HepG2 (cell line): Measurements from ENCODE around the gene SH3BGRL2. TPM values are rescaled to one million over a fixed set of nuclear protein-coding genes. Genes with fewer than 3 reads are reported as not detected.

Source experiments
- ATAC-seq: fragments of 200-7000 bp; cut with Tn5 transposase; 3 replicates; pipeline ENCODE4 v1.9.1; 2020; ENCODE audit warnings: mild to moderate bottlenecking, moderate library complexity
- BruUV-seq: library from RNA; stranded (reverse); fragments of 400-500 nt; replicated peaks from 2 replicates; lab custom pipeline; 2021; lab: Mats Ljungman, UMichigan
- CTCF ChIA-PET: fragments of 300-600 bp; formaldehyde crosslinking; extraction: SDS; loops from one replicate; lab custom pipeline; 2021; ENCODE audit warnings: low total read pairs, inconsistent platforms, low intra/inter-chr PET ratio; lab: Yijun Ruan, JAX
- POLR2A ChIA-PET: fragments of 350-600 bp; sonication (Branson Sonifier 250); formaldehyde crosslinking; loops from one replicate; lab custom pipeline; 2020; ENCODE audit warnings: antibody characterized with exemption, inconsistent platforms; lab: Yijun Ruan, JAX
- DNase-seq: peaks from one replicate; pipeline ENCODE4 v3.0.0-alpha.2; 2015; ENCODE audit warnings: low spot score
- FAIRE-seq: peaks from 3 replicates; lab custom pipeline; 2011; peaks lifted over from hg19 to GRCh38; lab: Jason Lieb, UNC
- H2AFZ ChIP-seq: one replicate; pipeline ENCODE4 v1.6.1; 2011; ENCODE audit warnings: low read length, inconsistent platforms
- H3K27ac ChIP-seq: fragments of 300-600 bp; 3 replicates; pipeline ENCODE4 v1.8.0; 2011; ENCODE audit warnings: mixed run types, mild to moderate bottlenecking, mixed read lengths, low read length, inconsistent platforms; ENCODE audit not compliant: insufficient read depth; ENCODE audit errors: extremely low read length
- H3K27me3 ChIP-seq, 2 experiments: fragments of 200-600 bp in 1 of 2; 2 replicates in 1 of 2; 3 replicates in 1 of 2; pipeline versions ENCODE4 v1.6.0 to v1.8.0; 2011; ENCODE audit warnings: low read length in 2 of 2, mild to moderate bottlenecking in 2 of 2, moderate library complexity in 2 of 2, inconsistent platforms in 1 of 2; ENCODE audit not compliant: insufficient read depth in 2 of 2, control insufficient read depth in 1 of 2
- H3K36me3 ChIP-seq, 2 experiments: fragments of 200-600 bp in 1 of 2; replicated peaks in 1 of 2; 2 replicates in 1 of 2; 3 replicates in 1 of 2; pipeline versions ENCODE4 v1.5.1 to v1.8.0; 2011; ENCODE audit warnings: low read length in 2 of 2, inconsistent platforms in 1 of 2; ENCODE audit not compliant: insufficient read depth in 2 of 2, control insufficient read depth in 1 of 2
- H3K4me1 ChIP-seq: 2 replicates; pipeline ENCODE4 v1.5.1; 2012; ENCODE audit warnings: low read length, inconsistent platforms; ENCODE audit not compliant: insufficient read depth
- H3K4me2 ChIP-seq: 2 replicates; pipeline ENCODE4 v1.6.0; 2011; ENCODE audit warnings: low read depth, low read length, inconsistent platforms
- H3K4me3 ChIP-seq, 3 experiments: fragments of 200-600 bp in 1 of 3; sonication (generic), shearing (Covaris generic) in 1 of 3; replicated peaks in 1 of 3; 2 replicates each; pipeline ENCODE4 v1.5.1; 2011 to 2016; ENCODE audit warnings: low read length in 3 of 3, inconsistent platforms in 2 of 3, low read depth in 2 of 3, mild to moderate bottlenecking in 2 of 3, control low read depth in 1 of 3, mixed read lengths in 1 of 3; ENCODE audit not compliant: insufficient read depth in 1 of 3
- H3K79me2 ChIP-seq: one replicate; pipeline ENCODE4 v1.6.1; 2011; ENCODE audit warnings: low read length, inconsistent platforms; ENCODE audit not compliant: insufficient read depth
- H3K9ac ChIP-seq: 2 replicates; pipeline ENCODE4 v1.6.0; 2011; ENCODE audit warnings: mild to moderate bottlenecking, low read depth, low read length, inconsistent platforms; ENCODE audit not compliant: insufficient read depth
- H3K9me3 ChIP-seq: 2 replicates; pipeline ENCODE4 v1.5.1; 2012; ENCODE audit warnings: mild to moderate bottlenecking, low read length
- H4K20me1 ChIP-seq: 2 replicates; pipeline ENCODE4 v1.6.0; 2011; ENCODE audit warnings: inconsistent platforms, mild to moderate bottlenecking, low read length, moderate library complexity; ENCODE audit not compliant: insufficient read depth
- ATF5 ChIP-seq: sonication (generic); formaldehyde crosslinking; IDR thresholded peaks from 2 replicates; pipeline ENCODE4 v1.4.0; 2020; ENCODE audit warnings: mild to moderate bottlenecking, low read depth, missing genetic modification reagents
- ATF7-NPFF ChIP-seq: sonication (generic); formaldehyde crosslinking; IDR thresholded peaks from 2 replicates; pipeline ENCODE4 v1.8.1; 2023; ENCODE audit warnings: mild to moderate bottlenecking, low read depth, missing genetic modification reagents, moderate library complexity
- DPF2 ChIP-seq: sonication (generic); formaldehyde crosslinking; IDR thresholded peaks from 2 replicates; pipeline ENCODE4 v1.4.0; 2020; ENCODE audit warnings: mild to moderate bottlenecking, low read depth, missing genetic modification reagents, borderline replicate concordance
- ELF4 ChIP-seq: sonication (generic); formaldehyde crosslinking; IDR thresholded peaks from 2 replicates; pipeline ENCODE4 v1.5.0; 2020; ENCODE audit warnings: missing genetic modification reagents, mild to moderate bottlenecking, moderate library complexity, borderline replicate concordance
- ETV6 ChIP-seq: sonication (generic); formaldehyde crosslinking; conservative IDR thresholded peaks from 2 replicates; pipeline ENCODE4 v1.4.0; 2020; ENCODE audit warnings: missing genetic modification reagents
- HDAC1 ChIP-seq: sonication (generic); formaldehyde crosslinking; IDR thresholded peaks from 2 replicates; pipeline ENCODE4 v1.5.1; 2020; ENCODE audit warnings: mild to moderate bottlenecking, missing genetic modification reagents
- MAFK ChIP-seq, 2 experiments: IDR thresholded peaks in 1 of 2; conservative IDR thresholded peaks in 1 of 2; 2 replicates each; pipeline ENCODE4 v1.6.1; 2011; ENCODE audit warnings: improper control_type of control experiment in 2 of 2, low read length in 2 of 2
- NR2F2 ChIP-seq: IDR thresholded peaks from 2 replicates; pipeline ENCODE4 v1.6.1; 2012; ENCODE audit warnings: low read depth, inconsistent platforms, borderline replicate concordance
- NR2F6 ChIP-seq, 2 experiments: IDR thresholded peaks; 2 replicates each; pipeline ENCODE4 v1.6.1; 2016; ENCODE audit warnings: antibody characterized with exemption in 1 of 2, mild to moderate bottlenecking in 1 of 2
- PHF21A ChIP-seq: sonication (generic); formaldehyde crosslinking; IDR thresholded peaks from 2 replicates; pipeline ENCODE4 v1.5.0; 2020; ENCODE audit warnings: mild to moderate bottlenecking, missing genetic modification reagents
- SP1 ChIP-seq, 2 experiments: fragments of 450-650 bp in 1 of 2; sonication (generic) in 1 of 2; formaldehyde crosslinking in 1 of 2; IDR thresholded peaks; 2 replicates each; pipeline versions ENCODE4 v1.4.0 to v1.6.1; 2016 to 2020; ENCODE audit warnings: missing genetic modification reagents in 1 of 2
- ZFP36L2 ChIP-seq: sonication (generic); formaldehyde crosslinking; IDR thresholded peaks from 2 replicates; pipeline ENCODE4 v1.4.0; 2020; ENCODE audit warnings: missing genetic modification reagents
- ZNF263 ChIP-seq: sonication (generic); formaldehyde crosslinking; IDR thresholded peaks from 2 replicates; pipeline ENCODE4 v1.4.0; 2020; ENCODE audit warnings: missing genetic modification reagents
- ZNF280D ChIP-seq: sonication (generic); formaldehyde crosslinking; IDR thresholded peaks from 2 replicates; pipeline ENCODE4 v1.5.1; 2020; ENCODE audit warnings: mild to moderate bottlenecking, missing genetic modification reagents
- ZNF574 ChIP-seq: sonication (generic); formaldehyde crosslinking; IDR thresholded peaks from 2 replicates; pipeline ENCODE4 v1.4.0; 2020; ENCODE audit warnings: missing genetic modification reagents
- ZNF577 ChIP-seq: sonication (generic); formaldehyde crosslinking; IDR thresholded peaks from 2 replicates; pipeline ENCODE4 v1.4.0; 2020; ENCODE audit warnings: mild to moderate bottlenecking, low read depth, missing genetic modification reagents, borderline replicate concordance
- ZNF879 ChIP-seq: sonication (generic); formaldehyde crosslinking; IDR thresholded peaks from 2 replicates; pipeline ENCODE4 v1.8.1; 2023; ENCODE audit warnings: missing genetic modification reagents
- ZSCAN25 ChIP-seq: sonication (generic); formaldehyde crosslinking; IDR thresholded peaks from 2 replicates; pipeline ENCODE4 v1.8.0; 2022; ENCODE audit warnings: mild to moderate bottlenecking, missing genetic modification reagents
- WGBS: methylation state at CpG from one replicate; pipeline ENCODE4 v1.1.6; 2017; ENCODE audit warnings: low lambda C conversion rate; 5-methylcytosine and 5-hydroxymethylcytosine counted together
- in situ Hi-C: cut with HindIII; loops from 2 replicates; pipeline ENCODE4 v1.10.0; 2017; ENCODE audit warnings: low pct_unique_long_range_greater_than_20kb; ENCODE audit not compliant: extremely low pct_ligation_motif_present
- intact Hi-C: fragments of 100-400 bp; cut with micrococcal nuclease; formaldehyde crosslinking; loops from one replicate; pipeline ENCODE4 v1.10.0; 2022; ENCODE audit not compliant: unreplicated experiment
- polyA plus RNA-seq, 8 experiments: library from polyadenylated mRNA; depleted of rRNA in 3 of 8; stranded (reverse) in 7 of 8; unstranded in 1 of 8; fragments of >200 nt; fragmentation: Illumina TruSeq in 4 of 8; extraction: Trizol in 4 of 8; gene quantifications; 2 replicates each; pipeline versions ENCODE4 v1.2.1 to v1.2.3, GENCODE V29; 2011 to 2016; ENCODE audit warnings: low read depth in 4 of 8, missing spikeins in 1 of 8, mixed read lengths in 1 of 8; ENCODE audit not compliant: insufficient read depth in 1 of 8
- total RNA-seq, 5 experiments: library from RNA; depleted of rRNA; stranded (reverse); fragments of >200 nt; fragmentation: Illumina TruSeq; extraction: Trizol; gene quantifications; 2 replicates each; pipeline ENCODE4 v1.2.3, GENCODE V29; 2016; ENCODE audit warnings: low read depth in 1 of 5

SH3BGRL2 gene
- total and polyA plus RNA-seq, 2 of the 13 experiments (the other 11 are each of a cell fraction or from before 2014, with no cell fraction given) = 10.9 to 28.8 TPM

GRCh38 chr6:79717989-79718388 lies 86.9 kb downstream of the SH3BGRL2 start:
- Histone ChIP-seq H2AFZ (no peak overlapping the region), H3K4me2 (no peak overlapping the region), H3K27ac (no peak overlapping the region), H3K36me3 (no peaks in the 10 kb centered on the region), H3K9me3 (no peaks in the 10 kb centered on the region), H3K9ac (no peak overlapping the region), H4K20me1 (no peaks in the 10 kb centered on the region), H3K27me3 (peaks cover 0 to 11% of the 10 kb centered on the region in 2 experiments; a peak in 2 of 5 replicates), H3K4me1 (no peaks in the 10 kb centered on the region), H3K79me2 (no peaks in the 10 kb centered on the region), H3K4me3 (no peak overlapping the region)
- ATAC-seq (no peak), FAIRE-seq (no peak), DNase-seq (no peak)
- intact Hi-C loops = loop anchor here (10.0 kb wide), 1 partner anchor 73 kb away; no protein-coding TSS in a partner anchor
- no peak for TF ChIP-seq MAFK (conservative IDR thresholded peaks at IDR 0.05 in 1 of 2, IDR thresholded peaks at IDR 0.05 in 1 of 2; ENCODE audit: low read length in 2 of 2)
- TF ChIP-seq PHF21A (CRISPR knock-in tag) = no peak
- no peak for TF ChIP-seq ZNF574
- TF ChIP-seq ZSCAN25 (CRISPR knock-in tag) = no peak
- no peak for TF ChIP-seq SP1 (IDR thresholded peaks at IDR 0.05)
- no peak for TF ChIP-seq SP1 (CRISPR knock-in tag; IDR thresholded peaks at IDR 0.05)
- TF ChIP-seq ATF7-NPFF (CRISPR knock-in tag) = no peak
- no peak for TF ChIP-seq ZNF280D (CRISPR knock-in tag)
- no peak for TF ChIP-seq ATF5 (CRISPR knock-in tag)
- no peak for TF ChIP-seq ZNF879 (CRISPR knock-in tag)
- TF ChIP-seq ELF4 (CRISPR knock-in tag) = no peak
- TF ChIP-seq DPF2 (CRISPR knock-in tag) = no peak
- no peak for TF ChIP-seq ETV6 (CRISPR knock-in tag)
- TF ChIP-seq ZFP36L2 = no peak
- no peak for TF ChIP-seq NR2F6 (IDR thresholded peaks at IDR 0.05)
- no peak for TF ChIP-seq NR2F6 (CRISPR knock-in tag; IDR thresholded peaks at IDR 0.05)
- no peak for TF ChIP-seq ZNF263
- TF ChIP-seq ZNF577 (CRISPR knock-in tag) = no peak
- no peak for TF ChIP-seq NR2F2
- TF ChIP-seq HDAC1 (CRISPR knock-in tag) = no peak
- CTCF ChIA-PET = no interaction called here
- POLR2A ChIA-PET = interaction anchor here (0.8 kb wide), 1 partner anchor 10 kb away, joined by 3 read pairs; no protein-coding TSS in a partner anchor
- WGBS = 73% methylated on average over 2 of the region's 2 CpGs
- BruUV-seq = no TSS peak
- in situ Hi-C loops = loop anchor here (5.0 to 10.0 kb wide), 2 partner anchors 146 to 323 kb away; no protein-coding TSS in a partner anchor
